Measurements from ENCODE around the gene GAS2L1.

Gene GAS2L1

DNA sequence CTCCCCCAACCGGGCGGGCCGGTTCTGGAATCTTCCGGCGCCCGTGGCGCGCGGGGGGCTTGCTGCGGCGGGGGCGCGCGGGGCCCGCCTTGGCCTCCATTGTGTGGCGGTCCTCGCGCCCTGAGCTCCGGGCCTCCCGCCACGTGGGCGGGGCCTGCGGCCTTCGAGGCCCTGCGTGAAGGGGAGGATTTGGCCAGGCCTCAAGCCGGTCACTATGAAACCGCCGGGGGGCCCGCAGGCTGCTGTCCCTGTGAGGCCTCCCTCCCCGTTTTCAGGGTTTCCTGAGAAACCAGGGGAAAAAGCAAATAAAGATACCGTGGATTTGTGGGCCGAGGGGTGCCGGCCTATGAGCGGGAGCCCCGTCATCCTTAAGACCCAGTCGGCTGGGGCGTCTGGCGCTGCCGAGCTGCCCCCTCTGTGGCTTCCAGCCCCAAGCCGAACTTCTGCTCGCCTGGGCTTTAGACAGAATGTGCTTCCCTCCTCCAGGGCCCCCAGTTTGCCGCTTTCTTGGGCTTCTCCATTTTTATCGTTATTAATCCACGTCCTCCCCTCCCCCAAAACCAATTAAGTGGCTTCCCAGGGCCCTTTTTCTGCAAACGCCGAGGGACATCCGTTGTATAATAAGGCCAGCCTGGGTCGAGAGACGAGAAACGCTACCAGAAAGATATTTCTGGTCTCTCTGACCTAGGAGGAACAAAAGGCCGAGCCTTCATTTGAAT is 37.8 kb upstream of the GAS2L1 start:
- DNase-seq (ENCODE audit: low read depth): peak; percentile 77
- peak overlapping the region; percentile 93 for H3K4me3 ChIP-seq (replicated peaks; ENCODE audit: low read depth, low read length)
- TF ChIP-seq, protein P1, sequence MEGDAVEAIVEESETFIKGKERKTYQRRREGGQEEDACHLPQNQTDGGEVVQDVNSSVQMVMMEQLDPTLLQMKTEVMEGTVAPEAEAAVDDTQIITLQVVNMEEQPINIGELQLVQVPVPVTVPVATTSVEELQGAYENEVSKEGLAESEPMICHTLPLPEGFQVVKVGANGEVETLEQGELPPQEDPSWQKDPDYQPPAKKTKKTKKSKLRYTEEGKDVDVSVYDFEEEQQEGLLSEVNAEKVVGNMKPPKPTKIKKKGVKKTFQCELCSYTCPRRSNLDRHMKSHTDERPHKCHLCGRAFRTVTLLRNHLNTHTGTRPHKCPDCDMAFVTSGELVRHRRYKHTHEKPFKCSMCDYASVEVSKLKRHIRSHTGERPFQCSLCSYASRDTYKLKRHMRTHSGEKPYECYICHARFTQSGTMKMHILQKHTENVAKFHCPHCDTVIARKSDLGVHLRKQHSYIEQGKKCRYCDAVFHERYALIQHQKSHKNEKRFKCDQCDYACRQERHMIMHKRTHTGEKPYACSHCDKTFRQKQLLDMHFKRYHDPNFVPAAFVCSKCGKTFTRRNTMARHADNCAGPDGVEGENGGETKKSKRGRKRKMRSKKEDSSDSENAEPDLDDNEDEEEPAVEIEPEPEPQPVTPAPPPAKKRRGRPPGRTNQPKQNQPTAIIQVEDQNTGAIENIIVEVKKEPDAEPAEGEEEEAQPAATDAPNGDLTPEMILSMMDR (IDR thresholded peaks at IDR 0.05; ENCODE audit: low read length, missing control alignments): no peak

DNA sequence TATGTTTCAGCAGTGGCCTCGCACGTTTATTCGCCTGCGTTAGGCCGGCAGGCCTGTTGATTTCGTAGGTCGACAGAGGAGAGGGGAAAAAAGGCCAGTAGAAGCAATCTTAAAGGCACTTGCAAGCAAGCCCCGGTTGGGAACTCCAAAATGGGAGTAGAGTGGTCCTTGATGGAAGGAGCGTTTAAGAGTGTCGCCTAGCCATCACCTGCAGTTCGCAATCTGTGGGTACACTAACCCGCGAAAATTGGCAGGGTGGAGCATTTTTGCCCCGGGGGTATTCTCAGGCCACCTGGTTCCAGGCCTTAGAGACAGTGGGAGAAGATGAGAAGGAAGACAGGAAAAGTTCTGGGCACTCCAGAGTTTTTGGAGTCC is 37.2 kb upstream of the GAS2L1 start:
- TF ChIP-seq, protein P1 (IDR thresholded peaks at IDR 0.05; ENCODE audit: low read length, missing control alignments): no peak
- H3K4me3 ChIP-seq (replicated peaks; ENCODE audit: low read depth, low read length): peak overlapping the region; percentile 93
- no peak for DNase-seq (ENCODE audit: low read depth)

DNA sequence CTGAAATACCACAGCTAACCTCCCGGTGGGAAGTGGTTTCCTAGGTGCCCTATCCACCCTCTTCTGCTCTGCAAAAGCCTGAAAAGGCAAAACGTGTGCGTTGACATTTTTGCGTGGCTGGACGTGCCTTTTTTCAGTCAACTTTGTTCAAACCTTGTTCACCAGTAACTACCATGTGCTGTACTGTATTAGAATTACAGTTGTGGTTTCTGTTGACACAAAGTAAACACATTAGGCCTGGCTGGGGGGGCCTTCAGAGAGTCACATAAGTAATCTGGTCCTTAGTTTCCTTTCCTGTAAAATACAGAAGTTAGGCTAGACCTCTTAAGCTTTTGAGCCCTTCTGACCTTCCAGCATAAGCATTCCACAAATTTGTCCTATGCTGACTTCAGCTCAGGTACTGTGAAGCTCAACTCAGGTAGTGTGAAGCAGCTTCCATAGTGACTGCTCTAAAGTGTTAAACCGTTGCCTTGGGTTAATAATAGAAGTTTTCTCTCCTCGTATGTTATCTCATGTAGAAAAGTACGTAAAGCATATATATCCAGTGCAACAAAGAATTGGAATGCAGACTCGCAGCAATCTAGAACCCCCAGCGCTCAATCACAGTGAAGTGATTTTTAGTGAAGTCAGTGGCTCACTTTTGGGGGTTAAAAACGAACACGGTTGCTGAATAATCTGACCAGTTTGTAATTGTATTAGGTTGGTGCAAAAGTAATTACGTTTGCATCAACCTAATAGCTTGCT is 36.5 kb upstream of the GAS2L1 start:
- TF ChIP-seq, protein P1 (IDR thresholded peaks at IDR 0.05; ENCODE audit: low read length, missing control alignments): no peak
- DNase-seq (ENCODE audit: low read depth): no peak
- peak overlapping the region; percentile 93 for H3K4me3 ChIP-seq (replicated peaks; ENCODE audit: low read depth, low read length)

DNA sequence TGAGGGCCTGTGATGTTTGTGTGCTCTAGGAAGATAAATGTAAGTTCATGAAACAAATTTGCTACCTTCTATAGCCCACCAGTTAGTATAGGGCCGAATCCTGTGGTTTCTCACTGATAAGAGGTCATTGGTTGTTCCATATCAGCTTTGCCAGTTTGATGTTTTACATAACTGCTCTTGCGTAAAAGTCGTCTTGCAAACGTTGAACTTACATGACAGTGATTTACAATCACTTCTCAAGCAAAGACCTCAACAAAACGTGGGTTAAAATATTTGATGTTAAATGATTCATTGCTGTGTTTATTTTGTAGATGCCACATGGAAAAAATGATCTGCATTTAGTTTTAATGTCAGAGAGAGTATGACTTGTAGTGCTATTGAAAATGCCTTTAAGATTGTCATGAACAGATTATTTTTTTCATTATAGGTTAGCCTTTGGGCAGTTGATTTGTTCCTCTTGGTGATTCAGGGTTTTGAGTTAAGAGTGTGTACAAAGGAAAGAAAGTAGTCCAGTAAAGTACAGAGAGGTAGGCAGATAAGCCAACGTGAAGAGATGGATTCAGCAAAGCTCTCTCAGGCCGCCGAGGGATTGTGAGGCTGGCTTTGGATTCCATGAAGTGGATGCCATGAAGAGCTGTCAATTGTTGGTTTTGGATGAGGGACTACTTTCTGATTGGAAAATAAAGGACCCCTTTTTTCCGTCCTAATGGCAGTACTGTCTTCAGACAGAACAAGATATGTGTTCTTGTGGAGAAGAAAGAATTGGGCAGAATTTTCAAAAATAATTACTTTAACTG is 35.8 kb upstream of the GAS2L1 start:
- DNase-seq (ENCODE audit: low read depth): peak; percentile 44
- TF ChIP-seq, protein P1 (IDR thresholded peaks at IDR 0.05; ENCODE audit: low read length, missing control alignments): no peak
- peak overlapping the region; percentile 93 for H3K4me3 ChIP-seq (replicated peaks; ENCODE audit: low read depth, low read length)

DNA sequence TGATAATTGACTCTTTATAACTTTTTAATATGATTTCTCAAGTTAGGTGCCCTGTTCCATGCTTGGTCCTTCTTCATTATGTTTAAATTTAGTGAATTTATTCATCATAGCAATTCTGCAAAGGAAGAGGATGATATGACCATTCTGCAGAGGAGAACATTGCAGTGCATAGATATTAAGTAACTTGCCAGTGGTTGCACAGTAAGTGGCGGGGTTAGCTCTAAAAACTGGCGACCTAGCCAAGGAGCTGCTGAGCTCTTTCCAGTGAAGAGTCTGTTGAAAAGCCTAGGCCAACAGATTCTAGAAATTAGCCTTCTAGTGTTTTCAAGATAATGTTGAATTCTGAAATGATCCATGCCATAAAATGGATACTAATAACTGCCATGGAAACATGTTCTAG is 33.8 kb upstream of the GAS2L1 start:
- DNase-seq (ENCODE audit: low read depth): no peak
- TF ChIP-seq, protein P1 (IDR thresholded peaks at IDR 0.05; ENCODE audit: low read length, missing control alignments): no peak
- H3K4me3 ChIP-seq (replicated peaks; ENCODE audit: low read depth, low read length): no peak overlapping the region

DNA sequence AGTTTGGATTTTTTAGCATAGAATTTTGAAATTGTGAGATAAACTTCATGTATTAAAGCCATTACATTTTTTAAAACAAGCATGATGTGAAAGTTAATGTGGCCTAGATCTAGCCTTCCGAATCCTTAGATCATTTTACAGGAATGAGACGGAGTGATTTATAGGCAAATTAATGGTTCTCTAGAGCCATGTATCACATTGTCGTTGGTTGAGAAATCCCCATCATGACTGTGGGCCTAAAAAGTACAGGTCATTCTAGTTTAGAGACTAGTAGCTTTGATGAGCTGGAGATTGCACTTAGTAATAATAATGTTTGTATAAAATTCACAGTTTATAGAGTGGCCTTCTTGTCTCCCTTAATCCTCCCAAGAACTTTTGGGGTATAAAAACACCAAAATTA is 31.3 kb upstream of the GAS2L1 start:
- DNase-seq (ENCODE audit: low read depth): no peak
- TF ChIP-seq, protein P1 (IDR thresholded peaks at IDR 0.05; ENCODE audit: low read length, missing control alignments): no peak
- H3K4me3 ChIP-seq (replicated peaks; ENCODE audit: low read depth, low read length): no peak overlapping the region

All from fibroblast of pulmonary artery (primary cell).